IMR-90 (cell line): Measurements from ENCODE around the gene MTR. TPM values are rescaled to one million over a fixed set of nuclear protein-coding genes. Genes with fewer than 3 reads are reported as not detected.

Source experiments
- ATAC-seq: fragments of 200-7000 bp; cut with Tn5 transposase; 2 replicates; pipeline ENCODE4 v1.9.1; 2020; ENCODE audit warnings: low read depth, mild to moderate bottlenecking, moderate library complexity
- BruUV-seq: library from RNA; stranded (reverse); fragments of 400-500 nt; replicated peaks from 2 replicates; lab custom pipeline; 2021; lab: Mats Ljungman, UMichigan
- CTCF ChIA-PET: fragments of 300-600 bp; formaldehyde crosslinking; extraction: SDS; loops from one replicate; lab custom pipeline; 2021; ENCODE audit warnings: antibody characterized with exemption; lab: Yijun Ruan, JAX
- POLR2A ChIA-PET: fragments of 300-600 bp; sonication (Branson Sonifier 250); formaldehyde crosslinking; loops from one replicate; lab custom pipeline; 2022; ENCODE audit warnings: antibody characterized with exemption; ENCODE audit not compliant: unreplicated experiment; lab: Charles Lee
- DNase-seq: peaks from one replicate; pipeline ENCODE4 v3.0.0; 2013
- H2AFZ ChIP-seq: replicated peaks from 2 replicates; pipeline ENCODE3; 2013; ENCODE audit warnings: low read length, mild to moderate bottlenecking; ENCODE audit not compliant: poor library complexity
- H2AK5ac ChIP-seq: 2 replicates; pipeline ENCODE4 v1.6.1; 2013; ENCODE audit warnings: low read depth, low read length, inconsistent platforms
- H2AK9ac ChIP-seq: replicated peaks from 2 replicates; pipeline ENCODE3; 2013; ENCODE audit warnings: mild to moderate bottlenecking, low read depth, low read length, moderate library complexity; ENCODE audit not compliant: poor library complexity
- H2BK120ac ChIP-seq: 2 replicates; pipeline ENCODE4 v1.6.1; 2013; ENCODE audit warnings: low read depth, low read length, inconsistent platforms
- H2BK15ac ChIP-seq: 3 replicates; pipeline ENCODE4 v1.6.1; 2013; ENCODE audit warnings: low read depth, low read length, inconsistent platforms
- H2BK20ac ChIP-seq: 2 replicates; pipeline ENCODE4 v1.6.1; 2013; ENCODE audit warnings: low read depth, mild to moderate bottlenecking, inconsistent platforms, low read length, moderate library complexity
- H2BK5ac ChIP-seq: 2 replicates; pipeline ENCODE4 v1.6.1; 2013; ENCODE audit warnings: mild to moderate bottlenecking, low read depth, low read length, inconsistent platforms; ENCODE audit not compliant: poor library complexity, severe bottlenecking
- H3K14ac ChIP-seq: replicated peaks from 2 replicates; pipeline ENCODE4 v1.6.1; 2013; ENCODE audit warnings: low read depth, low read length, inconsistent platforms
- H3K18ac ChIP-seq: 2 replicates; pipeline ENCODE4 v1.6.1; 2013; ENCODE audit warnings: low read depth, low read length, control low read depth
- H3K23ac ChIP-seq: 2 replicates; pipeline ENCODE4 v1.6.1; 2013; ENCODE audit warnings: low read depth, low read length, inconsistent platforms
- H3K27ac ChIP-seq: 2 replicates; pipeline ENCODE4 v1.5.1; 2013; ENCODE audit warnings: mild to moderate bottlenecking, control low read depth, low read length; ENCODE audit not compliant: insufficient read depth
- H3K27me3 ChIP-seq: 2 replicates; pipeline ENCODE4 v1.6.1; 2013; ENCODE audit warnings: low read length; ENCODE audit not compliant: control insufficient read depth, insufficient read depth
- H3K36me3 ChIP-seq: 2 replicates; pipeline ENCODE4 v1.6.1; 2013; ENCODE audit warnings: low read length, mixed read lengths; ENCODE audit not compliant: control insufficient read depth, insufficient read depth
- H3K4ac ChIP-seq: 2 replicates; pipeline ENCODE4 v1.6.1; 2013; ENCODE audit warnings: low read depth, low read length, inconsistent platforms
- H3K4me1 ChIP-seq: 2 replicates; pipeline ENCODE4 v1.6.1; 2013; ENCODE audit warnings: low read length, mixed read lengths; ENCODE audit not compliant: control insufficient read depth, insufficient read depth
- H3K4me2 ChIP-seq: 2 replicates; pipeline ENCODE4 v1.6.1; 2013; ENCODE audit warnings: low read depth, mild to moderate bottlenecking, control low read depth, low read length, moderate library complexity
- H3K4me3 ChIP-seq: 2 replicates; pipeline ENCODE4 v1.5.1; 2013; ENCODE audit warnings: low read depth, mild to moderate bottlenecking, control low read depth, low read length, moderate library complexity; ENCODE audit not compliant: insufficient read depth
- H3K56ac ChIP-seq: 2 replicates; pipeline ENCODE4 v1.6.1; 2013; ENCODE audit warnings: low read length, inconsistent platforms; ENCODE audit not compliant: insufficient read depth; ENCODE audit errors: extremely low read depth
- H3K79me1 ChIP-seq, 2 experiments: 2 replicates each; pipeline ENCODE4 v1.6.1; 2013; ENCODE audit warnings: low read length in 2 of 2, inconsistent platforms in 1 of 2, low read depth in 1 of 2
- H3K9ac ChIP-seq: 2 replicates; pipeline ENCODE4 v1.6.1; 2013; ENCODE audit warnings: low read depth, low read length, control low read depth
- H3K9me1 ChIP-seq: 2 replicates; pipeline ENCODE4 v1.6.1; 2013; ENCODE audit warnings: low read length, inconsistent platforms; ENCODE audit not compliant: insufficient read depth
- H3K9me3 ChIP-seq: 2 replicates; pipeline ENCODE4 v1.6.1; 2013; ENCODE audit warnings: low read length; ENCODE audit not compliant: control insufficient read depth, insufficient read depth
- H4K20me1 ChIP-seq: 2 replicates; pipeline ENCODE4 v1.6.1; 2013; ENCODE audit warnings: low read length, inconsistent platforms; ENCODE audit not compliant: insufficient read depth
- H4K5ac ChIP-seq: 2 replicates; pipeline ENCODE4 v1.6.1; 2013; ENCODE audit warnings: mild to moderate bottlenecking, low read depth, low read length, control low read depth
- H4K8ac ChIP-seq, 2 experiments: 2 replicates each; pipeline ENCODE4 v1.6.1; 2013; ENCODE audit warnings: low read depth in 2 of 2, low read length in 2 of 2, control low read depth in 1 of 2, inconsistent platforms in 1 of 2
- H4K91ac ChIP-seq: 2 replicates; pipeline ENCODE4 v1.6.1; 2013; ENCODE audit warnings: low read depth, low read length, inconsistent platforms; ENCODE audit not compliant: insufficient read depth
- BHLHE40 ChIP-seq: fragments of 150-350 bp; IDR thresholded peaks from 2 replicates; pipeline ENCODE4 v1.6.1; 2016; ENCODE audit warnings: mild to moderate bottlenecking, low read depth, low read length
- CEBPB ChIP-seq: IDR thresholded peaks from 2 replicates; pipeline ENCODE4 v1.6.1; 2012; ENCODE audit warnings: low read depth, low read length, improper control_type of control experiment
- CHD1 ChIP-seq: IDR thresholded peaks from 2 replicates; pipeline ENCODE4 v1.6.1; 2012; ENCODE audit warnings: low read depth, low read length, improper control_type of control experiment
- MAFK ChIP-seq: IDR thresholded peaks from 2 replicates; pipeline ENCODE4 v1.6.1; 2012; ENCODE audit warnings: low read depth, low read length, improper control_type of control experiment
- MAZ ChIP-seq: IDR thresholded peaks from 2 replicates; pipeline ENCODE4 v1.6.1; 2012; ENCODE audit warnings: low read depth, mild to moderate bottlenecking, low read length, improper control_type of control experiment, moderate library complexity, borderline replicate concordance
- MXI1 ChIP-seq: IDR thresholded peaks from 2 replicates; pipeline ENCODE4 v1.6.1; 2012; ENCODE audit warnings: low read depth, mild to moderate bottlenecking, low read length, moderate library complexity, borderline replicate concordance
- NFE2L2 ChIP-seq: fragments of 150-350 bp; IDR thresholded peaks from 2 replicates; pipeline ENCODE4 v1.6.1; 2016; ENCODE audit warnings: low read depth, mild to moderate bottlenecking, low read length
- RAD21 ChIP-seq: IDR thresholded peaks from 2 replicates; pipeline ENCODE4 v1.6.1; 2012; ENCODE audit warnings: low read length, improper control_type of control experiment
- RCOR1 ChIP-seq: IDR thresholded peaks from 2 replicates; pipeline ENCODE4 v1.6.1; 2012; ENCODE audit warnings: mild to moderate bottlenecking, low read length, improper control_type of control experiment; ENCODE audit not compliant: insufficient replicate concordance
- WGBS, 2 experiments: methylation state at CpG; one replicate each; pipeline versions ENCODE4 v1.1.5 to v1.1.7; 2013; ENCODE audit warnings: missing lambda C conversion rate in 2 of 2; ENCODE audit not compliant: insufficient read length in 1 of 2; ENCODE audit errors: extremely low coverage in 2 of 2; 5-methylcytosine and 5-hydroxymethylcytosine counted together
- dilution Hi-C: fragments of 300-500 bp; cut with HindIII; formaldehyde crosslinking; loops from one replicate; pipeline ENCODE4 v1.14.3; 2018; ENCODE audit warnings: low sequenced_read_pairs; ENCODE audit not compliant: unreplicated experiment
- in situ Hi-C: fragments of 300-500 bp; cut with MboI; formaldehyde crosslinking; loops from 3 replicates; pipeline ENCODE4 v1.14.3; 2019; ENCODE audit warnings: low sequenced_read_pairs, inconsistent platforms, mixed read lengths
- intact Hi-C: fragments of 100-400 bp; cut with micrococcal nuclease; formaldehyde crosslinking; loops from 2 replicates; pipeline ENCODE4 v1.10.0; 2022
- polyA plus RNA-seq, 3 experiments: library from polyadenylated mRNA; depleted of rRNA; stranded (reverse); fragments of >200 nt; gene quantifications; 2 replicates each; pipeline ENCODE4 v1.2.3, GENCODE V29; 2012; ENCODE audit warnings: low replicate concordance in 1 of 3
- total RNA-seq: library from RNA; depleted of rRNA; stranded (reverse); fragments of >200 nt; gene quantifications from 2 replicates; pipeline ENCODE4 v1.2.3, GENCODE V29; 2012
- TF ChIP-seq, protein P1 (sequence below): conservative IDR thresholded peaks from 2 replicates; pipeline ENCODE4 v1.5.1; 2012; ENCODE audit warnings: mild to moderate bottlenecking, low read depth, low read length, improper control_type of control experiment
- TF ChIP-seq, protein P2 (sequence below): fragments of 150-350 bp; IDR thresholded peaks from 2 replicates; pipeline ENCODE4 v1.6.1; 2016; ENCODE audit warnings: low read depth, mild to moderate bottlenecking, low read length, moderate library complexity, borderline replicate concordance
- TF ChIP-seq, protein P3 (sequence below): fragments of 150-350 bp; IDR thresholded peaks from 2 replicates; pipeline ENCODE4 v1.6.1; 2017; ENCODE audit warnings: mild to moderate bottlenecking, antibody characterized with exemption, low read length, low read depth

The MTR gene
- total and polyA plus RNA-seq, 2 of the 4 experiments (the other 2 are of a cell fraction) = 7.7 to 31.0 TPM

DNA sequence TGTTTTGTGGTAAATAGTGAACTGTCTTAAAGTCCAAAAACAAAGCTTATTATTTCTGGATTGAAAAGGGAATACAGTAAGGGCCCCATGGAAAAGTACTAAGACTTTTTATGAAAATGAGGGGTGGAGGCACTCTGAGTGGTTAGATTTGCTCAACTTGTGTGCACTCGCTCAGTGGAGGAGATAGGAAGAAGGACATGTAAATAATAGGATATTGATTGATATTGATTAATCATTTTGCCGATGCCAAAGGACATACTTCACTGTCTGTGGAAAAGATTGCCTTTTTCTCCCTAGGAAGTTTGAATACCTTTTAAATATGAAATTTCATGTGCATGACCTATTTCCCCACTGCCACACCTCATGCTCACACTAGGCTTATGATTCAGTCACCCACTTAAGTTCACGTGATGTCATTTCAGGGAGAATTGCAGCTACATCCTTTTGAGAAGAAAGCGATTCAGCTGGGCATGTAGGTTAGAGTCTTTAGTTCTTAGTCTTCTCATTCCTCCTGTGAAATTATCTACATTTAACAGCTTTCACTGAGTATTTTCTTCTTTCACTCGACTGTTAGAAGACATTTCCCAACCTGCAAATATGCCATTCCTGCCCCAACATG lies 5.0 kb downstream of the MTR start:
- Histone ChIP-seq H3K56ac (no peak overlapping the region), H2AK9ac (no peak overlapping the region), H3K27me3 (no peaks in the 10 kb centered on the region), H2BK120ac (no peak overlapping the region), H3K4me1 (no peaks in the 10 kb centered on the region), H3K18ac (no peak overlapping the region), H3K4me2 (no peak overlapping the region), H2AFZ (no peak overlapping the region), H3K14ac (no peak overlapping the region), H3K4ac (no peak overlapping the region), H3K36me3 (0 out of 2 replicates have a peak, but pooled peaks cover 2% of the 10 kb centered on the region), H2AK5ac (no peak overlapping the region), H4K8ac (no peak overlapping the region), H2BK15ac (no peak overlapping the region), H3K79me1 (peaks cover 31 to 35% of the 10 kb centered on the region in 2 experiments), H3K23ac (no peak overlapping the region), H3K4me3 (no peak overlapping the region), H3K9me3 (no peaks in the 10 kb centered on the region), H2BK5ac (no peak overlapping the region), H3K27ac (no peak overlapping the region), H2BK20ac (no peak overlapping the region), H4K5ac (no peak overlapping the region), H3K9me1 (no peaks in the 10 kb centered on the region), H3K9ac (no peak overlapping the region), H4K20me1 (no peaks in the 10 kb centered on the region), H4K91ac (no peak overlapping the region)
- in situ Hi-C loops (no loop called here), dilution Hi-C loops (no loop called here), intact Hi-C loops (no loop called here)
- DNase-seq = peak; percentile 24
- no peak for ATAC-seq
- WGBS, 2 experiments = 100% methylated on average over 1 of the region's 5 CpGs; no CpG with 5 or more reads in 1 of the 2 experiments
- CTCF ChIA-PET = no interaction called here
- no peak for TF ChIP-seq RCOR1
- no peak for TF ChIP-seq CHD1
- TF ChIP-seq, protein P1, sequence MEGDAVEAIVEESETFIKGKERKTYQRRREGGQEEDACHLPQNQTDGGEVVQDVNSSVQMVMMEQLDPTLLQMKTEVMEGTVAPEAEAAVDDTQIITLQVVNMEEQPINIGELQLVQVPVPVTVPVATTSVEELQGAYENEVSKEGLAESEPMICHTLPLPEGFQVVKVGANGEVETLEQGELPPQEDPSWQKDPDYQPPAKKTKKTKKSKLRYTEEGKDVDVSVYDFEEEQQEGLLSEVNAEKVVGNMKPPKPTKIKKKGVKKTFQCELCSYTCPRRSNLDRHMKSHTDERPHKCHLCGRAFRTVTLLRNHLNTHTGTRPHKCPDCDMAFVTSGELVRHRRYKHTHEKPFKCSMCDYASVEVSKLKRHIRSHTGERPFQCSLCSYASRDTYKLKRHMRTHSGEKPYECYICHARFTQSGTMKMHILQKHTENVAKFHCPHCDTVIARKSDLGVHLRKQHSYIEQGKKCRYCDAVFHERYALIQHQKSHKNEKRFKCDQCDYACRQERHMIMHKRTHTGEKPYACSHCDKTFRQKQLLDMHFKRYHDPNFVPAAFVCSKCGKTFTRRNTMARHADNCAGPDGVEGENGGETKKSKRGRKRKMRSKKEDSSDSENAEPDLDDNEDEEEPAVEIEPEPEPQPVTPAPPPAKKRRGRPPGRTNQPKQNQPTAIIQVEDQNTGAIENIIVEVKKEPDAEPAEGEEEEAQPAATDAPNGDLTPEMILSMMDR = no peak
- TF ChIP-seq BHLHE40 = no peak
- TF ChIP-seq NFE2L2 = no peak
- TF ChIP-seq MXI1 = no peak
- TF ChIP-seq, protein P2, sequence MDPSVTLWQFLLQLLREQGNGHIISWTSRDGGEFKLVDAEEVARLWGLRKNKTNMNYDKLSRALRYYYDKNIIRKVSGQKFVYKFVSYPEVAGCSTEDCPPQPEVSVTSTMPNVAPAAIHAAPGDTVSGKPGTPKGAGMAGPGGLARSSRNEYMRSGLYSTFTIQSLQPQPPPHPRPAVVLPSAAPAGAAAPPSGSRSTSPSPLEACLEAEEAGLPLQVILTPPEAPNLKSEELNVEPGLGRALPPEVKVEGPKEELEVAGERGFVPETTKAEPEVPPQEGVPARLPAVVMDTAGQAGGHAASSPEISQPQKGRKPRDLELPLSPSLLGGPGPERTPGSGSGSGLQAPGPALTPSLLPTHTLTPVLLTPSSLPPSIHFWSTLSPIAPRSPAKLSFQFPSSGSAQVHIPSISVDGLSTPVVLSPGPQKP = no peak
- TF ChIP-seq MAFK = no peak
- no peak for TF ChIP-seq MAZ
- TF ChIP-seq, protein P3, sequence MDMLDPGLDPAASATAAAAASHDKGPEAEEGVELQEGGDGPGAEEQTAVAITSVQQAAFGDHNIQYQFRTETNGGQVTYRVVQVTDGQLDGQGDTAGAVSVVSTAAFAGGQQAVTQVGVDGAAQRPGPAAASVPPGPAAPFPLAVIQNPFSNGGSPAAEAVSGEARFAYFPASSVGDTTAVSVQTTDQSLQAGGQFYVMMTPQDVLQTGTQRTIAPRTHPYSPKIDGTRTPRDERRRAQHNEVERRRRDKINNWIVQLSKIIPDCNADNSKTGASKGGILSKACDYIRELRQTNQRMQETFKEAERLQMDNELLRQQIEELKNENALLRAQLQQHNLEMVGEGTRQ = no peak
- TF ChIP-seq CEBPB = no peak
- TF ChIP-seq RAD21 = no peak
- POLR2A ChIA-PET = interaction anchor here (0.6 kb wide), 1 partner anchor 8 kb away, joined by 3 read pairs; no protein-coding TSS in a partner anchor
- BruUV-seq = no TSS peak
